ELR (cell line): ENCODE results near the gene SIGLECL1.
"Not testable (repeated sequence)": the region's sequence is repeated elsewhere in the genome, so short reads cannot be mapped to it uniquely, and the experiment has no call there.

Experiments used
- DNase-seq: peaks from one replicate; pipeline ENCODE4 v3.0.0-alpha.2; 2015; ENCODE audit warnings: low read depth

SIGLECL1 gene

DNA sequence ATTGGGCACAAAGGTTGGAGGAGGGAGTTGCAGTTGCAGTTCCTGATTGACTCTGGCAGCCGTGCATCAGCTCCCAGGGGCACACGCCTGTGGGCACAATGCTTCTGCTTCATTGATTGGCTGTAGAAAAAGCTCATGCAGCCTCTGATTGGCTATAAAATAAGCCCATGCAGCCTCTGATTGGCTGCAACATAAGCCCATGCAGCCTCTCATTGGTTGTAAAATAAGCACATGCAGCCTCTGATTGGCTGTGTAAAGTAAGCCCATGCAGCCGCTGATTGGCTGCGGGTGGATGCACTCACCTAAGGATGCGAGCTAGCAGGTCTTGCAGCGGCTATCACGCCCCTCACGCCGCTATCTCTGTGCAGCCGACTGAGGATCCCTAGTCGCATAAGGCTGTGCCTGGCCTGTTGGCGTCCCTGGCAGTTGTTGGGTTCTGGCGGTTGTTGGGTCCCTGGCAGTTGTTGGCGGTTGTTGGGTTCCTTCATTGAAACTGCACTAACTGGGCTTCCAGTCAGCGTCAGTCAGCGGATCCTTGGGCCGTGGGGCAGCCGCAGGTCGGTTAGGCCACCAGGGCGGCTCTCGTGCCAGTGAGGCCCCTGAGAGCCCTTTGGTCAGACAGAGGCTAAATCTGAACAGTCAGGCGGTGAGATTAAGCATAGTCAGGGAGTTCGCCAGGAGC lies at the start of gene SIGLECL1:
TSS of gene SIGLECL1 (plus strand) at position 295 of the 682 bp plus-strand sequence. CDS start 12,993 bp downstream, outside the sequence.
- DNase-seq, result no peak

DNA sequence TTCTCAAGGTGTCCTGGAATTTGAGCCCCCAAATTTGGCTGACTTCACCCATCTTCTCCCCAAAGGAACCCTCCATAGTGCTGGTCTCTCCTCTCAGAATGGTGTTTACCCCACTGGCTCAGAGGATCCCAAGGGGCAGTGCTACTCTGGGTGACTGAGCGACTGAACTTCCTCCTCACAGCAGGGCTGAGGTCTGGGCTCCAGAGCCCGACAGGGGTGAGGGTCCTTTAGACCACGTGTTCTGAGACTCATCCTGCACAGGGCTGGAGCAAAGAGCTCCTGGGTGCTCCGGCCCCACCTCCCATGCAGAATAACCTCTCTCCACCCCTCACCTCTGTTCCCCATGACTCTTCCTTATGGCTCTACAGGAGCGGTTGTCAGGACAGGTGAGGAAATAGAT lies 49.2 kb upstream of the SIGLECL1 start:
- no peak for DNase-seq

DNA sequence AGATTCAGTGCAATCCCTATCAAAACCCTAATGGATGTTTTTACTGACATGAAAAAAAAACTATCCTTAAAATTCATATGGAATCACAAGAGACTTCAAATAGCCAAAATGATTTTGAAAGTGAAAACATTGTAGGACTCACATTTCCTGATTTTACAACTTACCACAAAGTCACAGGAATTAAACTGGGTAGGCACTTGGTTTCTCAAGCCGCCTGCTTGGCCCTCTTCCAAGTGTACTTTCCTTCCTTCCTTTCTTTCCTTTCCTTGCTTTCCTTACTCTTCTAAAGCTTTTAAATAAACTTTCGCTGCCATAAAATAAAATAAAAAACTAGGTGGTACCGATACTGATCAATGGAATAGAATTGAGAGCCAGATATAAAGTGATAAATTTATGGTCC lies 47.0 kb upstream of the SIGLECL1 start:
- DNase-seq, result no peak

DNA sequence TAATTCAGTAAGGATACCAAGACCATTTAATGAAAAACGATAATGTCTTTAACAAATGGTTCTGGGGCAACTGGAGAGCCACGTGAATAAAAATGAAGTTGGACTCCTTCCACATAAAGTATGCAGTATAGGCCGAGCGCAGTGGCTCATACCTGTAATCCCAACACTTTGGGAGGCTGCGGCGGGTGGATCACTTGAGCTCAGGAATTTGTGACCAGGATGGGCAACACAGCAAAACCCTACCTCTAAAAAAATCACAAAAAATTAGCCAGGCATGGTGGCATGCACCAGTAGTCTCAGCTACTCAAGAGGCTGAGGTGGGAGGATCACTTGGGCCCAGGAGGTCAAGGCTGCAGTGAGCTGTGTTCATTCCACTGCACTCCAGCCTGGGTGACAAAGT lies 46.6 kb upstream of the SIGLECL1 start:
- no peak for DNase-seq

DNA sequence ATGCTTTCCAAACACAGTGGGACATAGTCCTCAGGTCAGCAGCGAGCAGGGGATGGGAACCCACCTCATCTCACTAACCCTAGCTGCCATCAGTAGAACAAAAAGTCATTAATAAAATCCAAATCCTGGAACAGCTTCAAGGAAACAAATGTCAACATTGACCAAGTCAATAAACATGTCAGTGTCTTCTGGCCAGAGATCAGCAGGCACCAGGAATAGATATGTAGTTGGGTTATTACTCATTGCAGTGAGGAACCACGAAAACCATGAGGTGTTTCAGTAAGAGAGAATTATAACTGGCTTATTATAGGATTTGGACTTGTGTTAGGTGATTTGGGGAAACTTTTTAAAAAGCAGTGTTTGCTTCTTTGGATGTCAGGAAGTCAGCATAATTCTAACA lies 43.1 kb upstream of the SIGLECL1 start:
- DNase-seq, result no peak

DNA sequence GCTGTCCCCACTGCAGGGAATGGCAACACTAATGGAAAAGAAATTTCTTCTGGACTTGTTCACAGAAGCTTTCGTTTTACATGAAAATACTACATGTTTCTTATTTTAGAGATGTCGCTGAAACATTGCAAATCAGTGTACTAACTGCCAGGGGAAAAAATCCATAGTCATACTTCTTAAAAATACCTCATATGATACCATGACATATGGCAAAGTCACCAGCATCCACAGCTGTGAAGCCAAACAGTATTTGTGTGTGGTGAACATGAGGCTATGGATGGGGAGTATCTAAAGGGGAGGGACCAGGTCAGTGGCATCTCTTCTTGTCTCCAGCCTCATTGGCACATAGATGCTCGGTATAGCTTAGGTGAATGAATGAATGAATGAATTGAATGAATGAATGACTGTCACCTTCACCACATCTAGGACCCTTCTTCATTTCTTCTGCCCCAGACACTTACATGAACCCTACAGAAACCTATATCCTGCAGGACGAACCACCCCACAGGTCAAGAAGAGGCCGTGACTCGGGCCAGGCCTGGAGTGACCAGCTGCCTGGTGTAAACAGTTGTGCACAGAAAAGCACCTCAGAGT lies 40.6 kb upstream of the SIGLECL1 start:
- no peak for DNase-seq

DNA sequence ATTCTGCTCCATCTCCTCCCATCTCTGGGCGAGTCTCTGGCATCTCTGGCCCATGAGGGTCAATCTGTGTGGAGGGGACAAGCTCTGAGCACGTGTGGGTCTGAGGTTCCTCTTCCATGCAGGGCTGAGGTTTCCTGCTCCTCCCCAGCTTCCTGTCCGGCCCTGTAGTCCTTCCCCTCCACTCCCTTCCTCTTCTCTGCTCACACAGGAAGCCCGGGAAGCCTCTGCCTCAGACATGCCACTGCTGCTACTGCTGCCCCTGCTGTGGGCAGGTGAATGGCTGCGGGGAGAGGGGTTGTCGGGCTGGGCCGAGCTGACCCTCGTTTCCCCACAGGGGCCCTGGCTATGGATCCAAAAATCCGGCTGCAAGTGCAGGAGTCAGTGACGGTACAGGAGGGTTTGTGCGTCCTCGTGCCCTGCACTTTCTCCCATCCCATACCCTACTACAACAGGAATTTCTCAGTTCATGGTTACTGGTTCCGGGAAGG lies 40.0 kb upstream of the SIGLECL1 start:
- not testable (repeated sequence) for DNase-seq

DNA sequence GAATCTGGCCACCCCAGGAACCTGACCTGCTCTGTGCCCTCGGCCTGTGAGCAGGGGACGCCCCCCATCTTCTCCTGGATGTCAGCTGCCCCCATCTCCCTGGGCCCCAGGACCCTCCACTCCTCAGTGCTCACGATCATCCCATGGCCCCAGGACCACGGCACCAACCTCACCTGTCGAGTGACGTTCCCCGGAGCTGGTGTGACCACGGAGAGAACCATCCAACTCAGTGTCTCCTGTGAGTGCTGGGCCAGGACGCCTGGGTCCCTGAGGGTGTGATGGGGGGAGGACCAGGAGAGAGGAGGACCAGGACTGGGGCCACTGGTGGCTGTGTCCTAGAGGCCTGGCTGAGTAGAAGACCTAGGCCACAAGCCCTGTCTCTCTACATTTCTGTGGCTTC lies 39.0 kb upstream of the SIGLECL1 start:
- DNase-seq, result no peak

DNA sequence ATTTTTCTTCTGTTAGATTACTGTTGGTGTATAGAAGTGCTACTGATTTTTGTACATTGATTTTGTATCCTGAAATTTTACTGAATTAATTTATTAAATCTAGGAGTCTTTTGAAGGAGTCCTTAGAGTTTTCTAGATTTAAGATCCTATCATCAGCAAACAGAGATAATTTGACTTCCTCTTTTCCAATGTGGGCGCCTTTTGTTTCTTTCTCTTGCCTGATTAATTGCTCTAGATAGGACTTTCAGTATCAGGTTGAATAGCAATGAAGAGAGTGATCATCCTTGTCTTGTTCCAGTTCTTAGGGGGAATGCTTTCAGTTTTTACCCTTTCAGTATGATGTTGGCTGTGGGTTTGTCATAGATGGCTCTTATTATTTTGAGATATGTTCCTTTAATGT lies 31.6 kb upstream of the SIGLECL1 start:
- DNase-seq, result no peak

DNA sequence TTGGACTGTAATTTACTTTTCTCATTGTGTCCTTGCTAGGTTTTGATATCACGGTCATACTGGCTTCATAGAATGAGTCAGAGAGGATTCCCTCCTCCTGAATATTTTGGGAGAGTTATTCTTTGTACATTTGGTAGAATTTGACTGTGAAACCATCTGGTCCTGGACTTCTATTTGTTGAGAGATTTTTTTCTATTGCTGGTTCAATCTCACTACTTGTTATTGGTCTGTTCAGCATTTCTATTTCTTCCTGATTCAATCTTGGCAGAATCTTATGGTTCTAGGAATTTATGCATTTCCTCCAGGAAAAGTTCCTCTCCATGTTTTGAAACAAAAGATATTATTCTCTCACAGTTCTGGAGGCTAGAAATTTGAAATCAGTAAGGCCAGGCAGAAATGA lies 30.9 kb upstream of the SIGLECL1 start:
- no peak for DNase-seq

DNA sequence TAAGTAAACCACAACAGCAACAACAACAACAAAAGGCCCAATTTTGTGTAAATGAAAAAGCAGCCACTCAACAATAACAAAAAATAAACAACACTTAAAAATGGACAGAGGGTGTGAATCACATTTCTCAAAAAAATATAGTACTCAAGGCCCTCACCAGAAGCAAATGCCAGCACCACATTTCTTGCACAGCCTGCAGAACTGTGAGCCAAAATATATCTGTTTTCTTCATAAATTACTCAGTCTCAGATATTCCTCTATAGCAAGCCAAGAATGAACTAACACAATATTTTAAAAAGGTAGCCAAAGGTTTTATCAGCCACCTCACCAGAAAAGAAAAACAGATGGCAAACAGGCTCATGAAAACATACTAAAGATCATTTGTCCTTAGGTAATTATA lies 29.9 kb upstream of the SIGLECL1 start:
- DNase-seq, result no peak

DNA sequence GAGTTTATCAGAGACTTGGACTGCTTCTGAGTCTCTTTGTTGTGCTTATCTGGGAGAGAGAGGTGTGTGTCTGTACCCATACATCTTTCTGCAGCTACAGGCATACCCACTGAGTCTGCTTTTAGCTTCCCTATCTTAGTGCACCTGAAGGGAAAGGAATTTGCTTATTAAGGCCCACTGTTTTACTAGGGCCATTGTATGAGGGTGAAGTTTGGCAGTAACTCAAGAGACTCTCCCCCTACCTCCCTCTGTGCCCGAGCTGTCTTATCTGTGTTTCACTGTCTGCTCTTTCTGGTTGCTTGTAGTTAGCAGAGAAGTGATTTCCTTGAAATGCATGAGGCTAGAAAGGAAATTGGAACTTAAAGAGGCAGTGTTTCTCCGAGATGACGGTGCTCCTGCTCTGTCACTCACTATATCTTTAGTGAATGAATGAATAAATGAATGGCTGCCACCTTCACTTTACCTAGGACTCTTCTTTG lies 26.7 kb upstream of the SIGLECL1 start:
- DNase-seq, result no peak

DNA sequence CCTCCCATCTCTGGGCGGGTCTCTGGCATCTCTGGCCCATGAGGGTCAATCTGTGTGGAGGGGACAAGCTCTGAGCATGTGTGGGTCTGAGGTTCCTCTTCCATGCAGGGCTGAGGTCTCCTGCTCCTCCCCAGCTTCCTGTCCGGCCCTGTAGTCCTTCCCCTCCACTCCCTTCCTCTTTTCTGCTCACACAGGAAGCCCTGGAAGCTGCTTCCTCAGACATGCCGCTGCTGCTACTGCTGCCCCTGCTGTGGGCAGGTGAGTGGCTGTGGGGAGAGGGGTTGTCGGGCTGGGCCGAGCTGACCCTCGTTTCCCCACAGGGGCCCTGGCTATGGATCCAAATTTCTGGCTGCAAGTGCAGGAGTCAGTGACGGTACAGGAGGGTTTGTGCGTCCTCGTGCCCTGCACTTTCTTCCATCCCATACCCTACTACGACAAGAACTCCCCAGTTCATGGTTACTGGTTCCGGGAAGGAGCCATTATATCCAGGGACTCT lies 25.9 kb upstream of the SIGLECL1 start, which contains the start of gene CD33:
TSS of gene CD33 (plus strand) at position 183 of the 496 bp plus-strand sequence. CDS start at position 222, 39 bp downstream.
- not testable (repeated sequence) for DNase-seq

DNA sequence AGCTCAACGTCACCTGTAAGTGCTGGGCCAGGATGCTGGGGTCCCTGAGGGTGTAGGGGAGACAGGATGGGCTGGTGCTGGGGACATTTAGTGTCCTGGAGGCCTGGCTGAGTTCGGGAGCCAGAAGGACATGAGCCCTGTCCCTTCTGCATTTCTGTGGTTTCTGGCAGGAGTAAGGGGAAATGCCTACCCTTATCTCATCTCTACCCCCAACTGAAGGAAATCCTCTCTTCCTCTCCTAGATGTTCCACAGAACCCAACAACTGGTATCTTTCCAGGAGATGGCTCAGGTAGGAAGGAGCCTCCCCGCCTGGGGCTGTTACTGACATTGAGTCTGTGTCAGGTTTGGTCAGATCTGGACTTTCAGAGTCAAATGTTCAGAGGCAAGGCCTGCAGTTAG lies 24.8 kb upstream of the SIGLECL1 start:
- no peak for DNase-seq

DNA sequence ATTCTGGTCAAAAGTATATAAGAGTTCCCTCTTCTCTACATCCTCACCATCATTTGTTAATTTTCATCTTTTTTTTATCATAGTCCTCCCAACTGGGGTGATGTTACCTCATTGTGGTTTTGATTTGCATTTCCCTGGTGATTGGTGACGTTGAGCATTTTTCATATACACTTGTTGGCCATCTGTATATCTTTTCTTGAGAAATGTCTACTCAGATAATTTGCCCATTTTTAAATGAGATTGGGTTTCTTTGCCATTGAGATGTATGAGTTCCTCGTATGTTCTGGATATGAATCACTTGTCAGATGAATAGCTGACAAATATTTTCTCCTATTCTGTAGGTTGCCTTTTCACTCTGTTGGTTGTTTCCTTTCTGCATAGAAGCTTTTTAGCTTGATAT lies 23.6 kb upstream of the SIGLECL1 start:
- DNase-seq, result no peak

DNA sequence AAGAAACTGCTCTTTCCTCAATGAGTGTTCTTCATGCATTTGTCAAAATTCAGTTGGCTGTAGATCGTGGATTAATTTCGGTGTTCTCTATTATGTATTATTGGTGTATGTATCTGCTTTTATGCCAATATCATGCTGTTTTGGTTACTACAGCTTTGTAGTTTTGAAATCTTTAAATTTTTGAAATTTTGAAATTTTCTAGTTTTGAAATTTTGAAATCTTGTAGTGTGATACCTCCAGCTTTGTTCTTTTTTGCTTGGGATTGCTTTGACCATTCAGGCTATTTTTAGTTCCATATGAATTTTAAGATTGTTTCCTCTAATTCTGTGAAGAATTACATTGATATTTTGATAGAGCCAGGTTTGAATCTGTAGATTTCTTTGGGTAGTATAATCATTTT lies 22.9 kb upstream of the SIGLECL1 start:
- DNase-seq, result no peak

DNA sequence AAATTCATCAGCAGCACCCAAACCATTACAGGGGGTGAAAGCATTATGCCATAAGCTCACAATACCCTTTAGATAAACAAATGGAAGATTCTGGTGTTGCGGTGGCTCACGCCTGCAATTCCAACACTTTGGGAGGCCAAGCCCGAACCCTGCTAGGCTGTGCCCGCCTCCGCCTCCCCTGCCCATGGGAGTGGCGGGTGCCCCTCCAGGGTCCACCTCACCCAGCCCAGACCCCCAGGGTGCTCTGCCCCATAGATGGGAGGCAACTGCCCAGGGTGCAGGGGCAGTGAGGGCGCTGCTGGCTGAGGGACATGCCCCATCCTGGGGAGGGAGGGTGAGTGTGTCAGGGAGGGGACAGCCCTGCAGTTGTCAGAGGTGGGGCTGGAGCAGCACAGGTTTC lies 10.0 kb upstream of the SIGLECL1 start:
- DNase-seq, result no peak

DNA sequence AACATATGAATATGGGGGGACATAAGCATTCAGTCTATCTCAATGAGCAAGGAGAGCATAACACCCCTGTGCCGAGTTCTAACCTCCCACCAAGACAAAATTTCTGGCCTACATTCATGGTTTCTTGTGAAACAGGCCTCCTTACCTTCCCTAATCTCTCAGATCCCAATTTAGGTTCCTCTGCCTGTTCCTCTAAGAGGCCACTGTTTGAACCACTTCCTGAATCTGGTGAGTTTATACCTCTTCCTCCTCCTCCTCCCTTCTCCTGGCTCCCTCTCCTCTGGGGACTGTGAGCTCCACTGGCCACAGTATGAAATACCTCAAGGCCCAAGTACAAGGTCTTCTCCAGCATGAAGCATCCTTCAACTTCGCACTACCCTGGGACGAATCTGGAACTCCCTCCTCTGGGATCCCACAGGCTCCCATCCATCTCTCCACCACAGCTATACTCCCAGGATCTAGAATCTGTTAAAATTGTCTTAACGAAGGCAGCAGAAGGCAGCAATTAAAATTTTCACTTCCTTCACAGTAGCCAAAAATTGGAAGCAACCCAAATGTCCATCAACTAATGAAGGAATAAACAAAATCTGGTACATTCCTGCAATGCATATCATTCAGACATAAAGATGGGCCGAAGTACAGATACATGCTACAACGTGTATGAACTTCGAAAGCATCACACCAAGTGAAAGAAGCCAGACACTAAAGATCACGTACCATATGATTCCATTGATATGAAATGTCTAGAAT lies 7.8 kb upstream of the SIGLECL1 start:
- DNase-seq, result no peak

DNA sequence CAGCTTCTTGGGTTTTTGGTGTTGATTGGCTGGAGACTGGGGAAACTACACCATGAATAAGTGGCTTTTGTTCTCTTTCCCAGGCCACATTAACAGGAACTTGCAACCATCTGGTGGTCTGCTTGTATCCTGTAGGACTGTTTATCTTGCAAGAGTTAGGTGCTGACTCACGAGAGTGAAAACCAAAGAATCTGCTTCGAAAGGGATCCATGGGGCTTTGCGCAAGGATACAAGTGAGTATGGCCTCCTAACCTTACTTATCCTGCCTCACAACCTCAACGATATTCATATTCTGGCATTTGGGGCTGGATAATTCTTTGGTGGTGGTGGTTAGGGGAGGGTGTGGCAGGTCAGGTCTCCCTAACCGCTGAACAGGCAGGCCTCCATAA lies 4.7 kb upstream of the SIGLECL1 start:
- DNase-seq, result peak; percentile 9

DNA sequence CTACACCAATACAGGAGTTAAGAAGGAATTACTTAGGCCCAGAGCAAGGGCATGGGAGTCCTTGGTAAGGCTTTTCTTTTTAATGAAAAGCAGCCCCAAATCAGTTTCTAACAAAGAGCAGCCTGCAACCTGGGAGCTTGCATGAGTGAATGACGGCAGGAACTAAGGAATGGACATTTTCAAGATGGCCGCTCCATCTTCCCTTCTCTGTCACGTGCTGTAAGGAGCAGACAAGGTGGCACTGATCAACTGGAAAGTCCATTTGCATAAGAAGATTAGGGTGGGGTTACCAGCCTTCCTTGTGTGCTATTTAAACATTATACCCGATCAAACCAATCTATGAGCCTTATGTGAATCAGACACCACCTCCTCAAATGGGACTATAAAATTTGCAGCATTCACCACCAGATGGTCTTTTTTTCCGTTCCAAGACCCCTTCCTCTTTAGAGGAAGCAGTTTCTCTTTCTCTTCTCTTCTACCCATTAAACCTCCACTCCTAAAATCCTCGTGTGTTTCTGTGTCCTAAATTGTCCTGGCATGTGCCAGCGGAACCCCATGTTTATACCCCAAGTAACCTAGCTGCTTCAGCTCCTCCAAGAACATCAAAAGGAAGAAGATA lies 2.8 kb upstream of the SIGLECL1 start:
- no peak for DNase-seq

DNA sequence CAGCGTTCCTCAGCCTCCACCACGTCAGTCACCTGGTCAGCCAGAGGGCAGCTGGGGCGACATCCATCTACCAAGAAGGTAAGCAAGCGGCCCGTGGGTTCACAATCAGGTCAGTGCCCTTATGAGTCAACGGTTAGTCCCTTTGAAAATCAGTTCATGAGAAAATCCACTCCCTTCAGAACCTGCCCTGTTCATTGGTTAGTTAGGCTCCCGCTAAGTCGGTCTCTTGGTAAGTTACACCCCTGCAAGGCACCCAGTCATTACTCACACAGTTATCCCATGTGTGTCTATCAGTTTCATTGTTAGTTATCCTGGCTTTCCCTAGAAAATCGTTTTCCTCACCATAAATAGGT lies 564 bp downstream of the SIGLECL1 start:
- no peak for DNase-seq

DNA sequence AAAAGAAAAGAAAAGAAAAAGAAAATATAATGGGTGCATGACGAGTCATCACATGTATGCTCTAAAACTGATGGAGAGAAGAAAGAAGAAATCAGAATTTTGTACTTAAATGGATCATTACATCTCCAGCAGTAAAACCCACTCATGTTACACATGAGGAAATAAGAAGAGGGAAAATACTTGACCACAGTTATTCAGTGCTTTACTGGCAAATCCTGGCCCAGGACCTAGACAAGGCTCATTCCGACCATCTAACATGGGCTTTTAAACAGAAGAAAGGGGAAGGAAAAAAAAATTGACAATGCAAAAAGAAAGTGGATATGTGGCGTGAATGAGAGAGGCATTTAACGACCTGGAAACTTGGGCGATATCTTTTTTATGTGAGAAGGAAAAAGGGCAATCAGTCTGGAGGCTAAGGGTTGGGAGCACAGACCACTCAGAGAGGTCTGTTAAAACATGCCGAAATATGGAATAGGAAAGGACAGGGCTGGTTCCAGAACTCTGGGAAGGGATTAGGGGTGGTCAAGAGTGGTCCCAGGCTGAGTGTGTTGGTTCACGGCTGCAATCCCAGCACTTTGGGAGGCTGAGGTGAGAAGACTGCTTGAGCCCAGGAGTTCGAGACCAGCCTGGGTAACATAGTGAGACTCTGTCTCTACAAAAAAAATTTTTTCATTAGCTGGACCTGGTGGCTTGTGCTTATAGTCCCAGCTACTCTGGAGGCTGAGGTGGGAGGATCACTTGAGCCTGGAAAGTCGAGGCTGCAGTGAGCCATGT lies 1.6 kb downstream of the SIGLECL1 start:
- no peak for DNase-seq
